ENCODE measurements around the gene ADAMTS6. TPM values are rescaled to one million over a fixed set of nuclear protein-coding genes. Genes with fewer than 3 reads are reported as not detected.
"Not testable (repeated sequence)": the region's sequence is repeated elsewhere in the genome, so short reads cannot be mapped to it uniquely, and the experiment has no call there.

ADAMTS6 gene
- total and polyA plus RNA-seq, 3 experiments from 2014 or later, result 0.23 to 1.2 (median 0.93) TPM

DNA sequence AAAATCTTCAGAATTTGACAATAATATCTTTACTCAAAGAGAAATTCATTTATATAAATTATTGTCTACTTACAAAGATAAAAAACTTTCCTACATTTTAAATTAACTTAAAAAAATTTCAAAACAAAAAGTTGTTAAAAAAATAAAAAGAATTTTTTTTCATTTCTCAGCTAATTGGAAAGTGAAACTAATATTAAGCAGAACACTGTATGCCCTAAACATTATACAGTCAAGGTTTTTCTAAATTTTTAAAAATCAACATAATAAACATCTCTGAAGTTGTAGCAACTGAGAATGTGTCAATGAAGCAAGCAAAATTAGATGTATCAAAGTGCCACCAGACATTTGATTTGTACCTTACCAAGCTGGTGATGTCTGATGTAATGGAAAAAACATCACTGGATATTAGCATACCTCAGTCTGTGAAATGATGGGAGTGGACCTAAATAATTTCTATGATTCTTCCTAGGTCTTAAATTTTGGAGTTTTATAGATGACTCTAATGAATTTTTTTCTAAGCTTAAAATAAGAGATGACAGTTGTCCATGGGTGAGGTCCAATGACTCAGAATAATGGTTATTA lies 290.1 kb downstream of the ADAMTS6 start:
- Histone ChIP-seq H3K27ac (ENCODE audit: low read depth, low read length) (no peak overlapping the region), H3K27me3 (ENCODE audit: insufficient read depth, low read length, poor library complexity, severe bottlenecking) (no peaks in the 10 kb centered on the region), H3K4me1 (ENCODE audit: insufficient read depth, low read length) (no peaks in the 10 kb centered on the region), H3K36me3 (ENCODE audit: insufficient read depth, low read length) (no peaks in the 10 kb centered on the region), H3K9me3 (ENCODE audit: low read length) (no peaks in the 10 kb centered on the region), H3K4me3 (ENCODE audit: low read length) (no peak overlapping the region)
- no peak overlapping the region for H3K27ac Mint-ChIP-seq
- no peaks in the 10 kb centered on the region for H3K9me3 Mint-ChIP-seq
- H3K36me3 Mint-ChIP-seq, result no peaks in the 10 kb centered on the region
- ChIA-PET POLR2A (no interaction called here), CTCF (no interaction called here)
- peaks cover 2 to 8% (median 6%) of the 10 kb centered on the region in 3 donors for H3K4me1 Mint-ChIP-seq
- no peak for DNase-seq
- H3K4me3 Mint-ChIP-seq, result no peak overlapping the region
- H3K27me3 Mint-ChIP-seq, result no peaks in the 10 kb centered on the region

DNA sequence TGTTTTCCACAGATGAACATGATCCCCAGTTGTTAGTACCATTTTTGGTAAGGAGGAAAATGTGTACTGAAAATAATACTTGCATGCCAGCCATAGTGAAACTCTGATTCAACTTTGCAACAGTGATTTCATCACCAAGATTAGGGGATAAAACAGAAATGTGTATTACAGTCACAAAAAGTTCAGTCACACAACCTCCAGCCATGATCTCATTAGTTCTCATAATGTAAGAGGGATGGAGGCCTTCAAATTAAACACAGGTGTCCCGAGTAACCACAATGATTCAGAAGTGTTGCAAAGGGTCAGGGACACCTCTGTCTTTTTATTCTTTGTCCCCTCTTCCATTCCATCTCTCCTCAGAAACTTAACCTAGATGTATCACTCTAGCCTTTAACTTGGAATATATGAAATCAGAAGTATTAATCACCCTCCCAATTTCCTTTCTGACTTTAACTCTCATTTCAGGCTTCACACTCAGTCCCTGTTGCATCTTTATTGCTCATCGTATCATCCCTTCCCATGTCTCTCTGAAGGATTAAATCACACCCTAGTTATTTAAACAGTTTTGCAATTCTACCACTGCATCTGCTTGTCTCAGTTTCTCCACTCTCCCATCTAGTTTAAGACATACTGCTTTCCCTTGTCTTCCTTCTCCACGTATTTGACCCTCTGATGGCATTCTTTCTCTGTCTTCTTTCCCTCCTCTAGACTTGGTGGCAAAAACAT lies 291.2 kb downstream of the ADAMTS6 start:
- DNase-seq, result no peak
- Histone ChIP-seq H3K27me3 (ENCODE audit: insufficient read depth, low read length, poor library complexity, severe bottlenecking) (no peaks in the 10 kb centered on the region), H3K9me3 (ENCODE audit: low read length) (no peaks in the 10 kb centered on the region), H3K4me1 (ENCODE audit: insufficient read depth, low read length) (no peaks in the 10 kb centered on the region), H3K4me3 (ENCODE audit: low read length) (no peak overlapping the region), H3K27ac (ENCODE audit: low read depth, low read length) (no peak overlapping the region), H3K36me3 (ENCODE audit: insufficient read depth, low read length) (no peaks in the 10 kb centered on the region)
- ChIA-PET CTCF (no interaction called here), POLR2A (no interaction called here)
- no peaks in the 10 kb centered on the region for H3K36me3 Mint-ChIP-seq
- no peak overlapping the region for H3K27ac Mint-ChIP-seq
- no peaks in the 10 kb centered on the region for H3K27me3 Mint-ChIP-seq
- no peaks in the 10 kb centered on the region for H3K9me3 Mint-ChIP-seq
- H3K4me3 Mint-ChIP-seq, result peak overlapping the region in 1 of 7 donors; percentile 4
- peaks cover 2 to 8% (median 6%) of the 10 kb centered on the region in 3 donors for H3K4me1 Mint-ChIP-seq

DNA sequence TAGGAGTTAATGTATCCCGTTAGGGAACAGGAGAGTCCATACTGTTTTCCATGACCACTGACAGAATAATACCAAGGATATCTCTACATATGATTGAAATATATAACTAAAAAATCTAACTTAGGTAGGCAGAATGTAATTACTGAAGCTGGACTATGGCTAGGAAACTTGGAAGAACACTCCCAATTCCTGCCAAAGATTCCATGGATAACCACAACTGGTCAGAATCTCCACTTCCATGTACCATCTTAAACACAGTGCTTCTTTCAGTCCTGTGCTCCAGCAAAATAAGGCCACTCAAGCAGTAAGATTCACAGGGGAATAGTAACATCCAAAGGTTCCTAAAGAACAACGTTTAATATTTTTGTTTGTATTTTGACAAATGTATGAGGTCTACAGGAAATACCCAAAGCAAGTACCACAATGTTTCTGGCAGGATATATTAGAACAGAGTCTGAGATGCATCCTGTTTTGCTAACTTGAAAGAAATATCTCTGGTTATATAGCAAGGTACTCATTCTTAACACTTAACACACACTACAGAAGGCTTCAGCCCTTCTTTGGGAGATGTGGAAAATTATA lies 295.0 kb downstream of the ADAMTS6 start:
- H3K4me1 Mint-ChIP-seq, result peaks cover 2 to 8% (median 6%) of the 10 kb centered on the region in 3 donors
- no peaks in the 10 kb centered on the region for H3K27me3 ChIP-seq (ENCODE audit: insufficient read depth, low read length, poor library complexity, severe bottlenecking)
- no peak overlapping the region for H3K27ac Mint-ChIP-seq
- CTCF ChIA-PET, result no interaction called here
- no peaks in the 10 kb centered on the region for H3K36me3 Mint-ChIP-seq
- POLR2A ChIA-PET, result no interaction called here
- H3K9me3 ChIP-seq (ENCODE audit: low read length), result no peaks in the 10 kb centered on the region
- no peaks in the 10 kb centered on the region for H3K9me3 Mint-ChIP-seq
- DNase-seq, result no peak
- no peak overlapping the region for H3K4me3 ChIP-seq (ENCODE audit: low read length)
- no peaks in the 10 kb centered on the region for H3K27me3 Mint-ChIP-seq
- H3K4me3 Mint-ChIP-seq, result no peak overlapping the region
- H3K4me1 ChIP-seq (ENCODE audit: insufficient read depth, low read length), result no peaks in the 10 kb centered on the region
- no peak overlapping the region for H3K27ac ChIP-seq (ENCODE audit: low read depth, low read length)
- no peaks in the 10 kb centered on the region for H3K36me3 ChIP-seq (ENCODE audit: insufficient read depth, low read length)

DNA sequence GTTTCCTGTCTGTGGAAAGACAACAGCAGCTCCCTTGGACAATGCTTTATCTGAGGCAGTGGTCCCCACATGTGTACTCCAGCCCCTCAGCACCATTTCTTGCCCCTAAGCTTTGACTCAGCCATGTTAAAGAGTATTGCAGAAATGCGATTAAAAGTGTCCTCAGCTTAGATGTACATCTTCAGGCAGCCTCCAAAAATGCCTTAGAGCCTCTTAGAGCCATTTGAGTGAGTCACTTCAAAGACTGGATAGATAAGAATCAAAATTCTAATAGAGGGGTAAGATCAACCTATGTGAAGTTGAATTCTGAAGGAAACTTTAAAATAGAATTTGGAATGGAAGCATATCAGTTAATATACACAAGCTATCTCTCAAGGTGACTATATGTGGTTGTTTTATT lies 296.3 kb downstream of the ADAMTS6 start:
- Histone ChIP-seq H3K9me3 (ENCODE audit: low read length) (no peaks in the 10 kb centered on the region), H3K27ac (ENCODE audit: low read depth, low read length) (no peak overlapping the region), H3K4me3 (ENCODE audit: low read length) (no peak overlapping the region), H3K36me3 (ENCODE audit: insufficient read depth, low read length) (no peaks in the 10 kb centered on the region), H3K27me3 (ENCODE audit: insufficient read depth, low read length, poor library complexity, severe bottlenecking) (no peaks in the 10 kb centered on the region), H3K4me1 (ENCODE audit: insufficient read depth, low read length) (no peaks in the 10 kb centered on the region)
- H3K36me3 Mint-ChIP-seq, result no peaks in the 10 kb centered on the region
- H3K9me3 Mint-ChIP-seq, result no peaks in the 10 kb centered on the region
- H3K27me3 Mint-ChIP-seq, result no peaks in the 10 kb centered on the region
- no peak overlapping the region for H3K4me3 Mint-ChIP-seq
- H3K4me1 Mint-ChIP-seq, result peaks cover 0 to 3% (median 0%) of the 10 kb centered on the region in 3 donors
- ChIA-PET POLR2A (no interaction called here), CTCF (no interaction called here)
- DNase-seq, result no peak
- H3K27ac Mint-ChIP-seq, result no peak overlapping the region

DNA sequence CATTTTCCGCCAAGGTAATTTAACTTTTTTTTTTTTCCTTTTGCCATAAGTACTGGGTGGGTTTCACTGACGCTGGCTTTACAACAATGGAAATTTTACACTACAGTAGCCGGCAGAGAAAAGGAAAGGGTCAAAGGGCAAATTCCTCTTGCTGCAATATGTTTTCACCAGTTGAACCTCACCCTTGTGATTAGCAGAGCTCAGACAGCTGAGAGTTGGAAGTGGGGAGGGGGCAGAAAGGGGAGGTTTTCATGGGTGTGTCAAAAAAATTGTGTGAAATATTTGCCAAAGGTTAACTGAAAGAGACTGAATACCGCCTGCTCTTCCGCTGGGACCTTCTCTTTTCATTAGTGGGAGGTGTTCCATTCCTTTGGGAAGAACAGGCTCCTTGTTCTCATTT lies 296.9 kb downstream of the ADAMTS6 start:
- no peaks in the 10 kb centered on the region for H3K27me3 Mint-ChIP-seq
- no peaks in the 10 kb centered on the region for H3K9me3 Mint-ChIP-seq
- no peaks in the 10 kb centered on the region for H3K4me1 ChIP-seq (ENCODE audit: insufficient read depth, low read length)
- ChIA-PET CTCF (no interaction called here), POLR2A (no interaction called here)
- no peak overlapping the region for H3K27ac Mint-ChIP-seq
- no peaks in the 10 kb centered on the region for H3K36me3 ChIP-seq (ENCODE audit: insufficient read depth, low read length)
- H3K27ac ChIP-seq (ENCODE audit: low read depth, low read length), result no peak overlapping the region
- DNase-seq, result no peak
- no peaks in the 10 kb centered on the region for H3K27me3 ChIP-seq (ENCODE audit: insufficient read depth, low read length, poor library complexity, severe bottlenecking)
- no peak overlapping the region for H3K4me3 ChIP-seq (ENCODE audit: low read length)
- no peak overlapping the region for H3K4me3 Mint-ChIP-seq
- no peaks in the 10 kb centered on the region for H3K9me3 ChIP-seq (ENCODE audit: low read length)
- no peaks in the 10 kb centered on the region for H3K36me3 Mint-ChIP-seq
- peaks cover 0 to 3% (median 0%) of the 10 kb centered on the region in 3 donors for H3K4me1 Mint-ChIP-seq

DNA sequence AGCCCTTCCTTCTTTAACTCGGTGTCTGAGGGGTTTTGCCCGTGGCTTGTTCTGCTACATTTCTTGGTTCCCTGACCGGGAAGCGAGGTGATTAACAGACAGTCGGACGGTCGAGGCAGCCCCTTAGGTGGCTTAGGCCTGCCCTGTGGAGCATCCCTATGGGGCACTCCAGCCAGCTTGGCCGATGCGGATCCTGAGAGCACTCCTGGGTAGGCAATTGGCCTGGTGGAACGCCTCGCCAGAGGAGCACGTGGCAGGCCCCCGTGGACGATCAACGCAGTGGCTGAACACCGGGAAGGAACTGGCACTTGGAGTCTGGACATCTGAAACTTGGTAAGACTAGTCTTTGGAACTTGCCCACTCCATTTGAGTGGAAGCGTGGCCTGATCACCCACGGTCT lies 307.5 kb downstream of the ADAMTS6 start:
- DNase-seq; H3K4me3 Mint-ChIP-seq; H3K27ac Mint-ChIP-seq; H3K27ac ChIP-seq (ENCODE audit: low read depth, low read length); H3K9me3 ChIP-seq (ENCODE audit: low read length); H3K27me3 Mint-ChIP-seq; H3K36me3 ChIP-seq (ENCODE audit: insufficient read depth, low read length); H3K9me3 Mint-ChIP-seq; H3K4me3 ChIP-seq (ENCODE audit: low read length); H3K27me3 ChIP-seq (ENCODE audit: insufficient read depth, low read length, poor library complexity, severe bottlenecking); H3K36me3 Mint-ChIP-seq; H3K4me1 ChIP-seq (ENCODE audit: insufficient read depth, low read length); CTCF ChIA-PET; POLR2A ChIA-PET: not testable (repeated sequence)
- H3K4me1 Mint-ChIP-seq, result peaks cover 4 to 11% (median 10%) of the 10 kb centered on the region in 3 donors

DNA sequence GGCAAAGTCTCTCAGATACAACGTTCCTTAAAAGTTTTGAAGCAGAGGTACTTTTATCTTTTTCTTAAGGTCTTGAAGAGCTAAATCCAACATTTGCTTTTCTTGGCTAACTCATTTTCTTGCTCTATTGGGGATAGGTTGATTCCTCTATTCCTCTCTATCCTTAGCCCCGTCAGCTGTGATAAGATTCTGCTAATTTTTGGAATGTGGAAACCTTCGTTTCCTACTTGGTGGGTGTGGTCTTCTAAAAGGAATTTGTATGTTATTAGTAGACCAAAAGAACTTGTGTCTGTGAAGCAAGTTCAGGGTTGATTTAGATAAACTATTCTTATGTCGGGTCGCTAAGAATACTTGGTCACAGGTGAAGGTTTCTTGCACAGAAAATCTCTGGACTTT lies 308.6 kb downstream of the ADAMTS6 start:
- Mint-ChIP-seq H3K4me3 (no peak overlapping the region), H3K27me3 (no peaks in the 10 kb centered on the region), H3K36me3 (peaks cover 0 to 4% (median 0%) of the 10 kb centered on the region in 3 donors), H3K4me1 (peaks cover 4 to 11% (median 10%) of the 10 kb centered on the region in 3 donors), H3K9me3 (no peaks in the 10 kb centered on the region), H3K27ac (no peak overlapping the region)
- no peak for DNase-seq
- no peak overlapping the region for H3K27ac ChIP-seq (ENCODE audit: low read depth, low read length)
- no peaks in the 10 kb centered on the region for H3K4me1 ChIP-seq (ENCODE audit: insufficient read depth, low read length)
- H3K4me3 ChIP-seq (ENCODE audit: low read length), result no peak overlapping the region
- no peaks in the 10 kb centered on the region for H3K27me3 ChIP-seq (ENCODE audit: insufficient read depth, low read length, poor library complexity, severe bottlenecking)
- no peaks in the 10 kb centered on the region for H3K36me3 ChIP-seq (ENCODE audit: insufficient read depth, low read length)
- ChIA-PET CTCF (no interaction called here), POLR2A (no interaction called here)
- no peaks in the 10 kb centered on the region for H3K9me3 ChIP-seq (ENCODE audit: low read length)

DNA sequence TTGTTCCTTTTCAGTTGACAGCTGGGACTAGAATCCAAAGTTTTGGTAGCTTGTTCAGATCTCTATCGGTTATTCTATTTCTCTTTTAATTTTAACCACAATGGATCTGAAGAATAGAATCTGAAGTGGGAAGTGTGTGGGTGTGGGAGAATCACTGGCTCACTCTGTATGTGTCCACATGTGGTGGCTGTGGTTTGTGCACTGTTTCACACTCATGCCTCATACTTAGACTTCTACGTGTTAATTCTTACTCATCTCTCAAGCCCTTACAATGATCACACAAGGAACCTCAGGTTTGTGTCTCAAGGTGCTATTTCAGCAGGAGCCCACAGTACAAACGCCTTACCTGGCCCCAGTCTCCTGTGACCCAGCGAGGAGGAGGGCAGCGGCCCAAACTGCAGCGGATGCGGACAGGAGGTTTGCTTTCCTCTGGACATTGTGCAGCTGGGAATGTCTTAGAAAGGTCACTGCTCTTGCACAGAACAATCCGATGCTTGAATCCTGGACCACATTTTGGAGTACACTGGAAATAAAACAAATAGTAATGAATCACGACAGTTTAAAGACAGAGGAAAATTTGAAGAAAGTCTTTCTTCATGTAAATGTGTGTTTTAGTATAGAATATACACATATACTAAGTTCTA lies 309.1 kb downstream of the ADAMTS6 start:
- Histone ChIP-seq H3K27me3 (ENCODE audit: insufficient read depth, low read length, poor library complexity, severe bottlenecking) (no peaks in the 10 kb centered on the region), H3K36me3 (ENCODE audit: insufficient read depth, low read length) (no peaks in the 10 kb centered on the region), H3K4me1 (ENCODE audit: insufficient read depth, low read length) (no peaks in the 10 kb centered on the region), H3K4me3 (ENCODE audit: low read length) (no peak overlapping the region), H3K27ac (ENCODE audit: low read depth, low read length) (no peak overlapping the region), H3K9me3 (ENCODE audit: low read length) (no peaks in the 10 kb centered on the region)
- H3K9me3 Mint-ChIP-seq, result no peaks in the 10 kb centered on the region
- POLR2A ChIA-PET, result no interaction called here
- DNase-seq, result no peak
- H3K4me1 Mint-ChIP-seq, result peaks cover 4 to 11% (median 10%) of the 10 kb centered on the region in 3 donors
- no peak overlapping the region for H3K27ac Mint-ChIP-seq
- H3K27me3 Mint-ChIP-seq, result no peaks in the 10 kb centered on the region
- H3K36me3 Mint-ChIP-seq, result peaks cover 0 to 4% (median 0%) of the 10 kb centered on the region in 3 donors
- peak overlapping the region in 1 of 7 donors; percentile 8 for H3K4me3 Mint-ChIP-seq
- CTCF ChIA-PET, result no interaction called here

Data from CD8-positive, alpha-beta memory T cell (primary cell).